Measurements from ENCODE around the gene PTPRO.

The PTPRO gene

DNA sequence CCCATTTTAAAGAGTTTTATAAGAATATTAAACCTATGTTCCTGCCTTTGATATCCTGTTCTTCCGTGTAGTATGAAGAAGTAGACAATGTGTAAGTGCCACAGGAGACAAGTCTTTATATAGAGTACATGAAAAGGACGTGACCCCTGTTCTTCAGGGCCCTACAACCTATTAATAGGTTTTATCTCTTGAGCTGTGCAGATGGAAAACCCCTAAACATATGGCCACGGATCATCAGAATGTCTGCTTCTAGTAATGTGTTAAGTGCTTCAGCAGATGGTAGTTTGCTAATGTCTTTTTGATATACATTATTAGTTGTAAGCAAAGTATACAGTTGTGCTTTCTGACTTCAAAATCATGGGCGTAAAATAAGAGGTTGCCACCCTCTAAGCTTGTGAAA, 228.5 kb downstream of the PTPRO start:
- DNase-seq (ENCODE audit: low read depth in 1 of 2, low spot score in 1 of 2): no peak

DNA sequence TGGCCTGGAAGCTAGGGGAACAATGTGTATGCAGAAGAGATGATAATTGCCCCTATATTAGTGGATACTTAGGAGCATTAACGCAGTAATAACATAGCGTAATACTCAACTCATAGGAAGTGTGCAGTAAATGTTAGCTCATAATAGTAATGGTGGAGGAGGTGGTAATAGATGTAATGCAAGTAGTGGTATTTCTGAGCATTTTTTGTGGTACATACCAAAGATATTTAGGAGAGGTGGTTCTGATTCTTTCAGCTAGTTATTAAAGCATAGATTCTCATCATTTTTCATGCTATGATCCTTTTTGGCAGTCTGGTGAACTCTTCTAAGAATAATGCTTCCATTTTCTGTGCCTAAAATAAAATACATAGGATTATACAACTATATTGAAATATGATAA, 233.1 kb downstream of the PTPRO start:
- DNase-seq (ENCODE audit: low read depth in 1 of 2, low spot score in 1 of 2): no peak

DNA sequence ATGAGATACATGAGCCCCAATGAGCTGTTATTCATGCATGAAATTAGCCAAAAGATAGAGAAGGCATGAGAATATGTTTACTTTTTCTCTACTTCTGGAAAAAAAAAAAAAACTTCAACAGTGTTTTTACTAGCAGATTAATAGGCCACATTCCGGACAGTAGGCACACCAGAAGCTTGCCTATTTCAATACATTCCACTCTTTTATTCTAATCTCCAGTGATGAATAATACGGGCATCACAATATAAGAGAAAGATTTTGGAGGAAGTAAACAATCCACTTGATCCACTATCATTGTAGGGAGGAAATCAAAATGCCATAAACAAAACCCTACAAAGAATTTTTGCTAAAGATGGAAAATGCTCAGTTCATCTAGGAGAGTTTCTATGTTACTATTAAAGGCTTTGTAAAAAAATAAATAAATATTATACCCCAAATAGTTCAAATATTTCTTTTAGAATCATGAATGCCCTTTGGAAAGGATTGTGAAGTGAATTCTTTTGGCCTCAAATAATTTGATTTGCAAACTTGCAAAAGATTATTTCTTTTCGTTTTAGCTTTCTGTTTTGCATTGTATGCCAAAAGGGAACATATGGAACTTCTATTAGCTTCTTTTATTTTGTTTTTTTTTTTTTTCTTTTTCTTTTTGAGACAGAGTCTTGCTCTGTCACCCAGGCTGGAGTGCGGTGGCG, 234.2 kb downstream of the PTPRO start:
- DNase-seq (ENCODE audit: low read depth in 1 of 2, low spot score in 1 of 2): no peak

DNA sequence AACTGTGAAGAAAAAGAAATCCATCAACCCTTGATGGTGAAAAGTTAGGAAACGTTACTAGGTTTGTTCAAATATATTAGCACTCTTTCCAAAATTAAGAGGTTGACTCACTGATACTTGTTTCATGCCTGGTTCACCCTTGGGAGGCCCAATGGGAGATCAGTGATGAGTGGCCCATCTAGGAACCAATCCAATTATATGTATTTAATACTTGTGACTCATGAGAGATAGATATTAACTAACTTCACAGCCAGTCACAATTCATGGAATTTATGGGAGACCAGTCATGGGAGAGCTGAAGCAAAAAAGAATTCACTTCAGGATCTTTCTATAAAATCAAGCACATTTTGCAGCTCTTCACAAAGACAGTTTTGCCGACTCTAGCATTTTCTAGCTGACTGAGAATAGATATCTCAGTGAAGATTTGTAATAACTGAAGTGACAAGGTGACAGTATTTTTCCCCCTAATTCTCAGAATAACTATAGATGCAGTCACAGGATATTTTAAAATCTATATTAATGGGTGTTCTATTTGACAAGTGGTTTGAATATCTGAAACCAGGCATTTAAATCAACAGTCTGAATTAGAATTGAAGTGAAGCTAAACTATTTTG, 236.7 kb downstream of the PTPRO start:
- DNase-seq (ENCODE audit: low read depth in 1 of 2, low spot score in 1 of 2): no peak

DNA sequence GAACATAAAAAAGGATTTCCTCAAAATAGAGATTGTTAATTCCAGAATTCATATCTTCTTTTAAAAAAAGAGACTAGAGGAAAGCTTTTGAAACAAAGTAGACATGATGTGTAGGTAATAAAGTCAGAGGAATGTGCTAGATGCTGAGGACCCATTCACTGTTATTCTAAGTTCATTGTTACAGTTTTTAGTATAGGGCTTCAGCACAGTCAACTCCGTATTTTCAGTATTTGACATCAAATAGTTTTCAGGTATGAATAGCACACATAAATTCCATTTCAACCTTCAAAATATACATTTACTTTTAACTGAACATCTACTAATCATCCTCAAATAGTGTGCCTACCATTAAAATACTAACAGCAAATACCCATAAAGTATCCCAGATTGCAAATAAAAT, 239.1 kb downstream of the PTPRO start:
- DNase-seq (ENCODE audit: low read depth in 1 of 2, low spot score in 1 of 2): no peak

DNA sequence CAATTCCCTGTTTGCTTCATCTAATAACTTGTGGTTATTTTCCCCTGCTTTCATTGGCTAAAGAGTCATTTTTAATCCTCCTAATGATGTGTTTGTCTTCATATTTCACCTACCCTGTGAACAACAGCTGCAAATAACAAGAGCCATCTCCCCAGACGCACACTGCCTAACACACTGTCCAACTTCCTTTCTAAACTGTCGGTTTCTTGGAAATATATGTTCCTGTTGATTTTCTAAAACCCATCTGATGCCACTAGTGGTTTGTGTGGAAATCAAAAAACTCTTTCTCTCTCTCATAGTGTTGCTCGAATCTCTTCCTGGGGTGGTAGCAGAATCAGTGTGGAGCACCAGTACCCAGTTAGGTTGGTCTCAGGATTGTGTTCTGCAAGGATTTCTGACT, 240.0 kb downstream of the PTPRO start:
- DNase-seq (ENCODE audit: low read depth in 1 of 2, low spot score in 1 of 2): no peak

DNA sequence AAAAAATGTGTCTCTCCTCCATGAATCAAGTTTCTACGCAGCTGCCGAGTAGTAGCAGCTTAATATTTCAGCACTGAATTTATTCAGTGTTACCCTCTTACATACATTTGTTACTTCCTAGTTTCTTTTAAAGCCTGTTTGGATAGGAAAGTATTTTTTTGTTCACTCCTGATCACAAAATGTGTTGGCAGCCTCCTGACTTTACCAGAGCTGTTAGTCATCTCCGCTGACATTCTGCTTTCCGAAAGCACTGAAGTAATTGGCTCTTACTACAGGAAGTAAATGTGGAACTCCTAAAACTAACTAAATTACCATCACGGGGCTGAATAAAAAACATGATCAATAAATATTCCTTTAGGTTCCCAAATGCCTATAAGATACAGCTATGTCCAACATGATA, 241.4 kb downstream of the PTPRO start:
- DNase-seq (ENCODE audit: low read depth in 1 of 2, low spot score in 1 of 2): peak in 1 of 2 donors; percentile 51

DNA sequence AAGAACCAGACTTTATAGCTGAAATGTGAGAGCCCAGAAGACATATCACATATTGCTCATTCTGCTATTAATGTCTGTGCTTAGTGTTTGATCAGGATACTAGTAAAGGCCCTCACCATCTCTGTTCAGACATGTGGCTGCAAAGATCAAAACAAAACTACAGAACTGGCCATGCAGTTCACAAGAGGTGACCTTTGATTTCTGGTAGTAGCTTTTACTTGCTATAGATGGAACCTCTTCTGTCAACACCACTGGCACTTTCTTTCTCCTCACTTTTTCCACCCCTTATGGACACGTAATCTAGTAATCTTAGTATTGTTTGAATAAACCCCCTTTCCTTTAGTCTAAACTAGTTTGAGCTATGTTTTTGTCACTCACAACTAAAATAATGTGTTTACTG, 252.0 kb downstream of the PTPRO start:
- no peak for DNase-seq (ENCODE audit: low read depth in 1 of 2, low spot score in 1 of 2)

DNA sequence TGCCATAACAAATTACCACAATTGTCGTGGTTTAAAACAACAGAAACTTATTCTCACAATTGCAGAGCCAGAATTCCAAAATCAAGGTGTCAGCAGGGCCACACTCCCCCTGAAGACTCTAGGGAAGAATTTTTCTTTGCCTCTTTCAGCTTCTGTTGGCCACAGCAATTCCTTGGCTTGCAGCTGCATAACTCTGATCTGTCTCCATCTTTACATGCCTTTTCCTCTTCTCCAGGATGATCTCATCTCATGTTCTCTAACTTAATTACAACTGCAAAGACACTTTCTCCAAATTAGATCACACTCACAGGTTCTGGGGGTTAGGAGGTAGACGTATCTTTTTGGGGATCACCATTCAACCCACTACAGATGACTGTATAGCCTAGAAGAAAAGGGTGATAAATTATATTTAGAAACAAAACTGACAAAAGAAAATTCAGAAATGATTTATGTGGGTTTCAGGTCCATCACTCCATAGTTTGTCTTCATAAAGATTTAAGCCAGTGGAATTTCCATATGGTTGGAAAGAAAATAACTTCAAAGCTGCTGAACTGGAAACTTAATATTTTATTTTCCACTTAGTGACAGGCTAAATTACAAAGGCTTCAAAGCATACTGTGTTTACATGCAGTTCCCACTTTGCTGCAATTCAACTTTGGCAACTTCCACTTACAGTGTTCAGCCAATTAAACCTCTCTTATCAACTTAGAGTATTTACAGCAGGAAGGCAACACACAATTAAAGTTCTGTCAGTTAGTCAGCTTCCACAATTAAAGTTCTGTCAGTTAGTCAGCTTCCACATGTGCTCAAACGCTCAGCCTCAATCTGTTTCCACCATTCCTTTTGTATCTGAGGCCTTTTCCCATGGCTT, 253.6 kb downstream of the PTPRO start:
- no peak for DNase-seq (ENCODE audit: low read depth in 1 of 2, low spot score in 1 of 2)

DNA sequence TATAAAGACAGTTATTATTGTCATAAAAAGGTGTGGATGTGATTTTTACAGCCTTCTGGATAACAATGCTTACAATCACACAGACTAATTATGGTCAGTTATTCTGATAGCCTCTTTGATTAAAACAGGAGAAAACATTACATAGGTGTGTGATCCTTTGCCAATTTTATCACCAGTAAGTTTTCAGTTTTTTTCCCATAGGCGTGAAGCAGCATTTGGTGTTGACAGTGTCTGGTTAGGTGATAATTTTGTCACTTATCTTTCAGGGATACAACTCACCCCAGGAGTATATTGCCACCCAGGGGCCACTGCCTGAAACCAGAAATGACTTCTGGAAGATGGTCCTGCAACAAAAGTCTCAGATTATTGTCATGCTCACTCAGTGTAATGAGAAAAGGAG, 258.1 kb downstream of the PTPRO start:
- no peak for DNase-seq (ENCODE audit: low read depth in 1 of 2, low spot score in 1 of 2)

DNA sequence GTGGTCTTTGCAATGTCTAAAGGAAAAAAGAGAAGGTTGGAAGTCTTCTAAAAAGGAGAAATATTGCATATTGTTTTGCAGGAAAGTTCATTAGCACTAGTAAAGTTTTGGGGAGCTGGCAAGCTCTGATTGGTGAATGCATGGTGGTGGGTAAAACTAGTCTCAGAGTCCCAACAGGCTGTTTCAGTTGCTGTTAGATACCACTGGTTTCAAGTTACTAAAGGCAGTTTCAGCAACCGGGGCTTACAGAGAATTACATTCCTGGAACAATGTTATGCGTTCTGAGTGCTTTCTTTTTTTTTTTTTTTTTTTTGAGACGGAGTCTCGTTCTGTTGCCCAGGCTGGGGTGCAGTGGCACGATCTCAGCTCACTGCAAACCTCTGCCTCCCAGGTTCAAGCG, 258.7 kb downstream of the PTPRO start:
- no peak for DNase-seq (ENCODE audit: low read depth in 1 of 2, low spot score in 1 of 2)

DNA sequence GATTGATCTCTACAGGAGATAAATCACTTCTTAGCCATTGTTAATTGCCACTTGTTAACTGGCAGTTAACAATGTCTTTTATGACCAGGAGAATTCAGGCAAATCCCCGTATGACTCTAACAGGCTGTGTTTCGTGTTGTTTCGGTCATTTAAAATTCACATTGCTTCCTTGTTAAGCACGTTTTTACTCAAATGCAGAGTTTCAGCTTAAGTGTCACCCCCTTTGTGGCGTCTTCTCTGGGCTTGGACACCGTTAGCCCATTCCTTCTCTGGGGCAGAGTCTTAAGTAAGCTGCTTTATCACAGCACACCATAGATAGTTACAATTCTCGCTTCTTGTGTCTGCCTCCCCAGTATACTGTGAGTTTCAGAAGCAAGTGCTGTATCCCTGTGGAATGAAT, 261.5 kb downstream of the PTPRO start:
- no peak for DNase-seq (ENCODE audit: low read depth in 1 of 2, low spot score in 1 of 2)

DNA sequence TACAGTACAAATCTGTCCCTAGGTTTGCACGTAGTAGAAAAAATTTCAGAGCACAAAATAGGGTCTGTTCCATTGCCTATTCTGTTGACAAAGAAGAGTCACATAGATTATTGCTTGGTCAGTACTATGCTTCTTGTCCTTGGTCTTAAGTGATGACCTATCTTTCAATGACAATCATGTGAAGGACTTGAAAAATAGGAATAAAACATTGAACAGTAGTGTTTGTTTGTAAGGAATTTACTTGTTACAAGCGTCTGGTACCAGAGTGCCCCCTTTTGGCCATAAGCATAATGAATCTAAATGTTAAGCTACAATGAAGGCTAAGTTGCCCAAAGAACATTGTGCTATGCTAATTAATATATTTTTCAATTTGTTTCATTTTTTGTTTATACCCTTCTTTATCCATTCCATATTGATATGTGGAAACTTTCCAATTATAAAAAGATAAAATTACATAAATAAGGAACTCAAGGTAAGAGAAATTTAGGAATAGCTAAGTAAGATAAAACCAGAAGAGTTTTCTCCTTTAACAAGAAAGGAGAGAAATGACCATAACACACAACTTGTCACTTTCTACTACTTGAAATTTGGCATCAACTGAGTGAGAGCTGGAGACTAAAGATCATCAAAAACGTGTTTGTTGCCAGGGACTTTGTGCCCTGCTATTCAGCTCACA, 262.2 kb downstream of the PTPRO start:
- no peak for DNase-seq (ENCODE audit: low read depth in 1 of 2, low spot score in 1 of 2)

DNA sequence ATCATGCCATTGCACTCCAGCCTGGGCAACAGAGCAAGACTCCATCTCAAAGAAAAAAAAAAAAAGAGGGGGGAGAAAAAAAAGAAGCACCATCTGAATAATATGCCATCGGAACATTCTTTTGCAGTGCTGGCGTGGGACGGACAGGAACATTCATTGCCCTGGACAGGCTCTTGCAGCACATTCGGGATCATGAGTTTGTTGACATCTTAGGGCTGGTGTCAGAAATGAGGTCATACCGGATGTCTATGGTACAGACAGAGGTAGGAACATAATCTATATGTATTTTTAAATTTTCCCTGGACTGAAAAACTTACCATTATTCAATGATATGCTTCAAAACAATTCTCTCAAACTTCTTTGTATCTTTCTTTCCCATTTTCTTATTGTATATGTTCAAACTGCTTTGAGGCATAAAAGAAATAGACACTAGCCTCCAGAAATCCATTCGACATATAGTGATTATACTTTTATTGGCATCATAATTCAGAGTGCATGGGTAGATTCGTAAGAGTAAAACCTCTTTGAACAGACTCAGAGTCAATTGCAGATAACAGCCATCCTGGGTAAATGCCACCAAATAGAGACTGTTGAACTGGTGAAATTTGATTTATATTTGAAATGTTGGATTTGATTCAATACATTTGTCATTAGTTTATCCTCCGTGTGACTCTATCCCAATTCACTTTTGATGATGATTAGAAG, 267.2 kb downstream of the PTPRO start:
- no peak for DNase-seq (ENCODE audit: low read depth in 1 of 2, low spot score in 1 of 2)

DNA sequence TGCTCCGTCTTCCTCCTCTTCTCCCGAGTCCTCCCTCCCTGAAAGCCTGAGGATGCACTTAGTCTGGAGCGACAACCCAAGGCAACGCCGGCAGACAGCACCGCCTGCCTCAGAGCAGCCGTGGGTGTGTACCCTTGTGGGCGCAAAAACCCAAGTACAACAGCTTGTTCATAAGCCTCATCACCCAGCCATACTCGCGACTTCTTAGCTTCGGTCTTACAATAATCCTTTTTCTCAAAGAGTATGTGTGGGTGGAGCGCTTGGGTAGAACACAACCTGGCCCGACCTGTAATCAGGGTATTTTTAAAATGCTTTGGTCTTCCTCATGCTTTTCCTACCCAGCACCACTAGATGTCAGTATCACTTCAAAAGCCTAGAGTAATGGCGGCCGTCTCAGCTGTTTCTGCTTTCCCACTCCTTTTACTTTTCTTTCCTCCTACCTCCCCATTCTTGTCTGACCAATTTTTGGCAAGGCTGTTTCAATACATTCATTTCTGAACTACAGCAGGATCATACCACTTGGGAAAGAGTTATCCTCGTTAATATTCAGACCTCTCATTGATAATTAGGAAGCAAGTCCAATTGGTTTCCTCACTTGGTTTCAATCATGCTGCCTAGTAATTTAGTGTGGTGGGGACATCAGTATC, 268.0 kb downstream of the PTPRO start:
- peak; percentile 15 to 52 for DNase-seq (ENCODE audit: low read depth in 1 of 2, low spot score in 1 of 2)

DNA sequence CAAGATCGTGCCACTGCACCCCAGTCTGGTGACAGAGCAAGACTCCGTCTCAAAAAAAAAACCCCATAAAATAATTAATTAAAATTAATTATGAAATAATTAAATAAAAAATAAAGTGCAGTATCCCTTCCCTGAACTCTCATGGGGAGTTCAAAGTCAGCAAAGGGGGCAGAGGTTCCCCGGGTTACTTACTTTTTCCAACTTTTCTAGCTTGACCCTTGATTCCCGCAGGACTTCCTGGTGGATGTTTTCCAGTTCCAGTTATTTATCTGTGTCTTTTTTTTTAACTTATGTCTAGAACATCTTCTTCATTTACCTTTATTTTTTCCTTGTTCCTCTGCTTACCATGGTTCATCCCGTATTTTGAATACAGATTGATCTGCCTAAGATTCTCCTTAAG, 269.5 kb downstream of the PTPRO start:
- DNase-seq (ENCODE audit: low read depth in 1 of 2, low spot score in 1 of 2): no peak

DNA sequence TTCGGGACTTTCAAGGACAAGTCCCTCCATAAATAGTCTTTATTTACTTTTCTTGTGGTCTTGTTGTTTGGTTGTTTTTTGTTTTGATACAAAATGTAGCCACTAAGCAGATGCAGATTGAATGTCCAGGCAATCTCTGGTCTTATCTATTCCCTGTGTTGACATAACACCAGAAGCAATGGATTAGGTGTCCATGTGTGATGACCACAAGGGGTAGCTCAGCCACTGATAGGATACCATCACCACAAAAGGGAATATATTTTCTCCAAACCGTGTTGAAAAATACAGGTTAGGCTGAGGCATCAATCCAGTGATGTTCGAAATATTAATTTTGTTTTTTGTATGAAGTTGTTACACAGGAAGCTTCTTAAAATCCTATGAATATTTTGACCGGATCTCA, 270.6 kb downstream of the PTPRO start:
- DNase-seq (ENCODE audit: low read depth in 1 of 2, low spot score in 1 of 2): no peak

DNA sequence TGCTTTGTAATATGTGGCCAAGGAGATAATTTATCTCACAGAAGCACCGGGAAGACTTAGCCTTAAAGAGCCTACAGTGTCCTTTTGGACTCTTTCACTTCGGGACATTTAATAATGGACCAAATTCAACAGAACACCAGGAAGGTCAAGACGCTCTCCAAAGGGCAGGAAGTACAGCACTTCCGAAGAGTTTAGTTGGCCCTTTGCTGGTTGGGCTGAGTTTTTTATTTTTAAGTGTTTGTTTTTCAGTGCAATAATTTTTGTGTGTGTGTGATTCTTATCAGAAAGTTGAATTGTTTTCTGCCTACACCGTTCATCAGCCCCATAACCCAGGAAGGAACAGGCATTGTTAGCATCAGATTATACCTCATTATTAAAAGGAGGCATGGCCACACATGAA, 273.9 kb downstream of the PTPRO start:
- no peak for DNase-seq (ENCODE audit: low read depth in 1 of 2, low spot score in 1 of 2)

DNA sequence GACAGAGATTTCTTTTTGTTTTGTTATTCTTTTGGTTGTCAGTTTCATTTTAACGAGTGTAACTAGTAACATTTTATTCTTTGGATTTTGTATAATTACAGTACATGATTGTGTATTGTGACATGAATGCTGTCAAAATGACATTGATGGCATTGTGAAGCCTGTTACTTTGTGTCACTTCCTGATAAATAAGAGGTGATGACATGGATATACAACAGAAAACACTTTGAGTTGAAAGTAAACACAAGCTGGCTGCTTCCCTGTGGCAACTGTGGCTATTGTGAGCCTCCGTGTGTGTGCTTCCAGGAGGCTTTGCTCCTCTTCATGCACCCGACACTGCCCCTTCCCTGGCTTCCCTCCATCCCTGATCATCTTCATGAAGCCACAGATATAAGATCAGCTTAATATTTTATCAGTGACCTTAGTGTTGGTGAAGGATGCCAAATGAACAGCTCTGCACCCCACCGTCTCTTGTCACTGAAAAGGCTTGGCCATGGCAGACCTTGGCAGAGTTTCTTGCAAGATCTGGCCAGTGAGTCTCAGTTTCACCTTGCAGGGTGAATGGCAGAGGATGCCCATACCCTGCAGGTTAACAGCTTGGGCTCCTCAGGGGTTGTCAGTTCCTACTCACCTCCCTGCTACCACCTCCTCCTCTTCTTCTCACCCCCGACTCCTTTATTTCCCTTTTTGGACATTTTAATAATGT, 275.0 kb downstream of the PTPRO start:
- DNase-seq (ENCODE audit: low read depth in 1 of 2, low spot score in 1 of 2): no peak

Measured in activated CD4-positive, alpha-beta T cell treated with anti-CD3 and anti-CD28 coated beads, Interleukin-2, amount 50 U/mL, for 24 hours (primary cell).